GM21423 (cell line): Measurements from ENCODE around the gene ST7L.

Experiments
- ATAC-seq: cut with Tn5 transposase; IDR thresholded peaks from one replicate; pipeline ENCODE4 v1.9.1; 2021; ENCODE audit warnings: mild to moderate bottlenecking, moderate library complexity; ENCODE audit not compliant: unreplicated experiment

Gene ST7L

GRCh38 chr1:112546076-112546475, 72.9 kb downstream of the ST7L start:
- no peak for ATAC-seq

- ATAC-seq, result no peak
Measured at GRCh38 chr1:112544751-112545150, 74.2 kb downstream of the ST7L start.

- no peak for ATAC-seq
Measured at GRCh38 chr1:112544011-112544688, 74.8 kb downstream of the ST7L start.

- no peak for ATAC-seq
Measured at GRCh38 chr1:112542206-112542973, 76.6 kb downstream of the ST7L start.

- ATAC-seq, result no peak
Measured at GRCh38 chr1:112541299-112541698, 77.6 kb downstream of the ST7L start.

- no peak for ATAC-seq
Measured at GRCh38 chr1:112540226-112540794, 78.6 kb downstream of the ST7L start.

GRCh38 chr1:112538883-112539282, 80.1 kb downstream of the ST7L start:
- no peak for ATAC-seq

GRCh38 chr1:112537456-112537855, 81.5 kb downstream of the ST7L start:
- ATAC-seq, result no peak

- ATAC-seq, result no peak
Measured at GRCh38 chr1:112536561-112536960, 82.4 kb downstream of the ST7L start.

- ATAC-seq, result no peak
Measured at GRCh38 chr1:112533029-112533428, 85.9 kb downstream of the ST7L start.

- no peak for ATAC-seq
Measured at GRCh38 chr1:112532064-112532463, 86.9 kb downstream of the ST7L start.

- ATAC-seq, result no peak
Measured at GRCh38 chr1:112530832-112531231, 88.1 kb downstream of the ST7L start.

GRCh38 chr1:112529301-112529700, 89.6 kb downstream of the ST7L start:
- no peak for ATAC-seq

GRCh38 chr1:112528076-112528475, 90.9 kb downstream of the ST7L start:
- no peak for ATAC-seq

GRCh38 chr1:112527266-112528010, 91.5 kb downstream of the ST7L start:
- no peak for ATAC-seq

- ATAC-seq, result no peak
Measured at GRCh38 chr1:112524986-112525385, 94.0 kb downstream of the ST7L start.

- ATAC-seq, result no peak
Measured at GRCh38 chr1:112524251-112524650, 94.7 kb downstream of the ST7L start.

GRCh38 chr1:112522621-112523020, 96.3 kb downstream of the ST7L start:
- no peak for ATAC-seq

- no peak for ATAC-seq
Measured at GRCh38 chr1:112520166-112520565, 98.8 kb downstream of the ST7L start.

GRCh38 chr1:112518186-112518585, 100.8 kb downstream of the ST7L start:
- no peak for ATAC-seq

- no peak for ATAC-seq
Measured at GRCh38 chr1:112517646-112518045, 101.3 kb downstream of the ST7L start.
